ENCODE data around the gene AZGP1.

Gene AZGP1

DNA sequence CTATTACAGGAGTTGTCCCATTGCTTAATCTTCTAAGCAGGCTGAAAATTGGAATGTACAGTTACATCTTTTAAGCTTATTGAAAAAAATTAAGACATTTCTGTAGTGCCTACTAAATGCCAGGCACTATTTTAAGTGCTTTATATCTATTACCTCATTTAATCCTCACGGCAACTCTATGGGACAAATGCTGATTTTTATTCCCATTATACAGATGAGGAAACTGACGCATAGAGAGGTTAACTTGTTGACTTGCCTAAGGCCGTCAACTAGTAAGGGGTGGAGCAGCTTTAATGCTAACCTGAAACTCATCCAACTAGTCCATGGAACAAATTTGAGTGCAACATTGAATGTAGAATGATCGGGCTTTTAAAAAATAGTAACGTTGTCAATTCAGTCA, 42.0 kb upstream of the AZGP1 start:
- DNase-seq (ENCODE audit: low read depth in 1 of 2, low spot score in 1 of 2) = no peak
- H3K4me3 ChIP-seq (replicated peaks; ENCODE audit: insufficient read depth, low read length) = no peak overlapping the region
- H3K27ac ChIP-seq (replicated peaks) = no peak overlapping the region
- H3K27me3 ChIP-seq (ENCODE audit: insufficient read depth, poor library complexity, severe bottlenecking) = no peaks in the 10 kb centered on the region
- no peak for TF ChIP-seq SPI1 (IDR thresholded peaks at IDR 0.05; ENCODE audit: borderline replicate concordance, low read depth)
- TF ChIP-seq POLR2AphosphoS5 (IDR thresholded peaks at IDR 0.05; ENCODE audit: low read depth) = no peak
- TF ChIP-seq, protein P1, sequence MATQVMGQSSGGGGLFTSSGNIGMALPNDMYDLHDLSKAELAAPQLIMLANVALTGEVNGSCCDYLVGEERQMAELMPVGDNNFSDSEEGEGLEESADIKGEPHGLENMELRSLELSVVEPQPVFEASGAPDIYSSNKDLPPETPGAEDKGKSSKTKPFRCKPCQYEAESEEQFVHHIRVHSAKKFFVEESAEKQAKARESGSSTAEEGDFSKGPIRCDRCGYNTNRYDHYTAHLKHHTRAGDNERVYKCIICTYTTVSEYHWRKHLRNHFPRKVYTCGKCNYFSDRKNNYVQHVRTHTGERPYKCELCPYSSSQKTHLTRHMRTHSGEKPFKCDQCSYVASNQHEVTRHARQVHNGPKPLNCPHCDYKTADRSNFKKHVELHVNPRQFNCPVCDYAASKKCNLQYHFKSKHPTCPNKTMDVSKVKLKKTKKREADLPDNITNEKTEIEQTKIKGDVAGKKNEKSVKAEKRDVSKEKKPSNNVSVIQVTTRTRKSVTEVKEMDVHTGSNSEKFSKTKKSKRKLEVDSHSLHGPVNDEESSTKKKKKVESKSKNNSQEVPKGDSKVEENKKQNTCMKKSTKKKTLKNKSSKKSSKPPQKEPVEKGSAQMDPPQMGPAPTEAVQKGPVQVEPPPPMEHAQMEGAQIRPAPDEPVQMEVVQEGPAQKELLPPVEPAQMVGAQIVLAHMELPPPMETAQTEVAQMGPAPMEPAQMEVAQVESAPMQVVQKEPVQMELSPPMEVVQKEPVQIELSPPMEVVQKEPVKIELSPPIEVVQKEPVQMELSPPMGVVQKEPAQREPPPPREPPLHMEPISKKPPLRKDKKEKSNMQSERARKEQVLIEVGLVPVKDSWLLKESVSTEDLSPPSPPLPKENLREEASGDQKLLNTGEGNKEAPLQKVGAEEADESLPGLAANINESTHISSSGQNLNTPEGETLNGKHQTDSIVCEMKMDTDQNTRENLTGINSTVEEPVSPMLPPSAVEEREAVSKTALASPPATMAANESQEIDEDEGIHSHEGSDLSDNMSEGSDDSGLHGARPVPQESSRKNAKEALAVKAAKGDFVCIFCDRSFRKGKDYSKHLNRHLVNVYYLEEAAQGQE (IDR thresholded peaks at IDR 0.05; ENCODE audit: insufficient replicate concordance, low read depth) = no peak
- TF ChIP-seq, protein P2, sequence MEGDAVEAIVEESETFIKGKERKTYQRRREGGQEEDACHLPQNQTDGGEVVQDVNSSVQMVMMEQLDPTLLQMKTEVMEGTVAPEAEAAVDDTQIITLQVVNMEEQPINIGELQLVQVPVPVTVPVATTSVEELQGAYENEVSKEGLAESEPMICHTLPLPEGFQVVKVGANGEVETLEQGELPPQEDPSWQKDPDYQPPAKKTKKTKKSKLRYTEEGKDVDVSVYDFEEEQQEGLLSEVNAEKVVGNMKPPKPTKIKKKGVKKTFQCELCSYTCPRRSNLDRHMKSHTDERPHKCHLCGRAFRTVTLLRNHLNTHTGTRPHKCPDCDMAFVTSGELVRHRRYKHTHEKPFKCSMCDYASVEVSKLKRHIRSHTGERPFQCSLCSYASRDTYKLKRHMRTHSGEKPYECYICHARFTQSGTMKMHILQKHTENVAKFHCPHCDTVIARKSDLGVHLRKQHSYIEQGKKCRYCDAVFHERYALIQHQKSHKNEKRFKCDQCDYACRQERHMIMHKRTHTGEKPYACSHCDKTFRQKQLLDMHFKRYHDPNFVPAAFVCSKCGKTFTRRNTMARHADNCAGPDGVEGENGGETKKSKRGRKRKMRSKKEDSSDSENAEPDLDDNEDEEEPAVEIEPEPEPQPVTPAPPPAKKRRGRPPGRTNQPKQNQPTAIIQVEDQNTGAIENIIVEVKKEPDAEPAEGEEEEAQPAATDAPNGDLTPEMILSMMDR (IDR thresholded peaks at IDR 0.05; ENCODE audit: insufficient read depth, low read length) = no peak

DNA sequence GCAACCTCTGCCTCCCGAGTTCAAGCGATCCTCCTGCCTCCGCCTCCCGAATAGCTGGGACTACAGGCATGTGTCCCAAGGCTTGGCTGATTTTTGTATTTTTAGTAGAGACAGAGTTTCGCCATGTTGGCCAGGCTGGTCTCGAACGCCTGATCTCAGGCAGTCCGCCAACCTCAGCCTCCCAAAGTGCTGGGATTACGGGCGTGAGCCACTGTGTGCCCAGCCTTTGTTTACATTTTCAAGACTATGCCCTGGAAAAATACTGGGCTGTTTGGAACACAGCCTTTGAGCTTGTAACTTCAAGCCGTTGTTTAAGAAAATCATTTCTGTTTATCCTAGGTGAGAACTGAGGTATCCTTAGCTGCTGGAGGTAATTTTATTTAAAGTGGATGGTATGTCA, 41.5 kb upstream of the AZGP1 start:
- Histone ChIP-seq H3K27me3 (ENCODE audit: insufficient read depth, poor library complexity, severe bottlenecking) (no peaks in the 10 kb centered on the region), H3K4me3 (replicated peaks; ENCODE audit: insufficient read depth, low read length) (no peak overlapping the region), H3K27ac (replicated peaks) (no peak overlapping the region)
- no peak for DNase-seq (ENCODE audit: low read depth in 1 of 2, low spot score in 1 of 2)
- TF ChIP-seq SPI1 (IDR thresholded peaks at IDR 0.05; ENCODE audit: borderline replicate concordance, low read depth) = no peak
- no peak for TF ChIP-seq POLR2AphosphoS5 (IDR thresholded peaks at IDR 0.05; ENCODE audit: low read depth)
- TF ChIP-seq, protein P1 (IDR thresholded peaks at IDR 0.05; ENCODE audit: insufficient replicate concordance, low read depth) = no peak
- TF ChIP-seq, protein P2 (IDR thresholded peaks at IDR 0.05; ENCODE audit: insufficient read depth, low read length) = no peak
- TF ChIP-seq GABPA (IDR thresholded peaks at IDR 0.05; ENCODE audit: low read depth) = no peak

DNA sequence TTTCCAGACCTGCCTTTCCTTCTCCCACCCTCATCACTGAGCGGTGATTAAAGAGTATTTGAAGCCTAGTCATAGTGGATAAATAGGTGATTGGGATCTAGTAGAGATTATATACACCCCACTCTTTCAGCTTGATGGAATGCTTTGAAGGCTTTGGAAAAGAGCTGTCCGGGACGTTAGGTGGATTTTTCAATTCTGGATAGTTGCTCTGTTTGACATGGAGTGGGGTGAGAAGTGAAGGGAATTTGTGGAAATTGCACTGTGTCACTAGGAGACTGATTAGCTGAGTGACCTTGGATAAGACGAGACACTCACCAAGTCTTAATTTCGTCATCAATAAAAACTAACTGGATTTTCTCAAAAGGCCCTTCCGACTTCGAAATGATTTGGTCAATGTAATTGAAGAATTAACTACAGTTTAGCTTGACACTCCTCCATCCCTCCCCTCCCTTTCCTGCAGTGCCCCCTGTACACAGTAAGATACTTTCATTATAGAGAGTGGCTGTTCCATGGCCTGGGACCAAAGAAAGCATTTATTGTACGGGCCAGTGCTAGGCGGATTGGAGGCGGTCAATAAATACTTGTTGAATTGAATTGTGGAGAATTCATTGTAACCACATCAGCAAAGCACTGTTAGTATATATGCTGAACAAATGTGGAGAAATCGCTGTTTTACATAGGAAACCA, 40.5 kb upstream of the AZGP1 start:
- TF ChIP-seq POLR2AphosphoS5 (IDR thresholded peaks at IDR 0.05; ENCODE audit: low read depth) = no peak
- TF ChIP-seq, protein P1 (IDR thresholded peaks at IDR 0.05; ENCODE audit: insufficient replicate concordance, low read depth) = no peak
- TF ChIP-seq, protein P2 (IDR thresholded peaks at IDR 0.05; ENCODE audit: insufficient read depth, low read length) = no peak
- no peak for TF ChIP-seq GABPA (IDR thresholded peaks at IDR 0.05; ENCODE audit: low read depth)
- TF ChIP-seq SPI1 (IDR thresholded peaks at IDR 0.05; ENCODE audit: borderline replicate concordance, low read depth) = no peak
- Histone ChIP-seq H3K4me3 (replicated peaks; ENCODE audit: insufficient read depth, low read length) (peak overlapping the region; percentile 97), H3K27ac (replicated peaks) (peak overlapping the region; percentile 83), H3K27me3 (ENCODE audit: insufficient read depth, poor library complexity, severe bottlenecking) (no peaks in the 10 kb centered on the region)
- no peak for DNase-seq (ENCODE audit: low read depth in 1 of 2, low spot score in 1 of 2)

Measured in HL-60 (cell line).